Activated CD4-positive, alpha-beta T cell treated with anti-CD3 and anti-CD28 coated beads for 36 hours (primary cell): ENCODE results near the gene LRRC59. TPM values are rescaled to one million over a fixed set of nuclear protein-coding genes. Genes with fewer than 3 reads are reported as not detected.
"Not testable (repeated sequence)": the region's sequence is repeated elsewhere in the genome, so short reads cannot be mapped to it uniquely, and the experiment has no call there.

Source experiments
- ATAC-seq: fragments of 200-7000 bp; cut with Tn5 transposase; one replicate; pipeline ENCODE4 v1.10.0; 2021; ENCODE audit warnings: mild to moderate bottlenecking, moderate library complexity
- CTCF ChIA-PET: fragments of 350-600 bp; sonication (Branson Sonifier 250); formaldehyde crosslinking; loops from one replicate; lab custom pipeline; 2021; ENCODE audit warnings: antibody characterized with exemption; lab: Charles Lee
- POLR2A ChIA-PET: fragments of 350-600 bp; sonication (Branson Sonifier 250); formaldehyde crosslinking; loops from one replicate; lab custom pipeline; 2021; ENCODE audit warnings: antibody characterized with exemption, inconsistent platforms; lab: Charles Lee
- DNase-seq: peaks from one replicate; pipeline ENCODE4 v3.0.0-alpha.2; 2020
- H3K27ac Mint-ChIP-seq: one replicate; pipeline ENCODE4 v1.8.0; 2021; ENCODE audit warnings: mixed read lengths
- H3K27me3 Mint-ChIP-seq: one replicate; pipeline ENCODE4 v1.8.0; 2021; ENCODE audit warnings: mixed read lengths
- H3K36me3 Mint-ChIP-seq: one replicate; pipeline ENCODE4 v1.8.0; 2021; ENCODE audit warnings: low read depth, mixed read lengths
- H3K4me1 Mint-ChIP-seq: one replicate; pipeline ENCODE4 v1.8.0; 2021; ENCODE audit warnings: mixed read lengths
- H3K4me3 Mint-ChIP-seq: one replicate; pipeline ENCODE4 v1.8.0; 2021; ENCODE audit warnings: mild to moderate bottlenecking, moderate library complexity, mixed read lengths
- H3K9me3 Mint-ChIP-seq: one replicate; pipeline ENCODE4 v1.8.0; 2021; ENCODE audit warnings: low read depth, mixed read lengths
- intact Hi-C, 2 experiments: fragments of 100-400 bp; cut with DNase I in 1 of 2; cut with micrococcal nuclease in 1 of 2; formaldehyde crosslinking; loops; one replicate each; pipeline versions ENCODE4 v1.14.2 to v1.15.1; 2022 to 2024; cut with DNase I, micrococcal nuclease
- total RNA-seq, 2 experiments: library from RNA; stranded (reverse); gene quantifications; one replicate each; pipeline ENCODE4 v1.2.3, GENCODE V29; 2021

LRRC59 gene
- total RNA-seq, 2 experiments from 2014 or later: 74.4 to 82.7 TPM

- intact Hi-C loops: loop anchor here (1.0 to 2.0 kb wide), 6 partner anchors 26 to 670 kb away; partner anchors contain the start of genes LRRC59 (in 1 of the 2) and RSAD1 (in 1 of the 2)
- peak overlapping the region; percentile 83 for H3K27ac Mint-ChIP-seq
- no peaks in the 10 kb centered on the region for H3K27me3 Mint-ChIP-seq
- H3K4me3 Mint-ChIP-seq: peak overlapping the region; percentile 90
- ATAC-seq: peak; percentile 54
- peaks cover 35% of the 10 kb centered on the region for H3K4me1 Mint-ChIP-seq
- peaks cover 4% of the 10 kb centered on the region for H3K36me3 Mint-ChIP-seq
- POLR2A ChIA-PET: interaction anchor here (0.6 to 1.5 kb wide), 4 partner anchors 25 to 75 kb away, joined by 3 to 8 read pairs (median 4); partner anchors contain the start of gene LRRC59
- CTCF ChIA-PET: interaction anchor here (0.7 to 1.4 kb wide), 7 partner anchors 13 to 166 kb away, joined by 3 to 8 read pairs (median 4); no protein-coding TSS in a partner anchor
- DNase-seq: peak; percentile 71
- H3K9me3 Mint-ChIP-seq: no peaks in the 10 kb centered on the region
Measured at GRCh38 chr17:50346313-50347116, 50.8 kb downstream of the LRRC59 start.

- intact Hi-C loops: loop anchor here (1.0 to 2.0 kb wide), 9 partner anchors 27 to 669 kb away; partner anchors contain the start of genes ANKRD40 (in 1 of the 2), LRRC59 (in 1 of the 2), PDK2 (in 1 of the 2) and RSAD1 (in 1 of the 2)
- H3K27ac Mint-ChIP-seq: peak within 1 kb of the TSS; percentile 94
- ChIA-PET POLR2A (interaction anchor here (0.8 to 1.5 kb wide), 3 partner anchors 26 to 52 kb away, joined by 3 to 8 read pairs (median 4); partner anchors contain the start of gene LRRC59), CTCF (interaction anchor here (0.6 to 1.6 kb wide), 6 partner anchors 9 to 325 kb away, joined by 3 to 8 read pairs (median 4); no protein-coding TSS in a partner anchor)
- H3K9me3 Mint-ChIP-seq: no peaks in the 10 kb centered on the region
- peak; percentile 91 for ATAC-seq
- no peaks in the 10 kb centered on the region for H3K27me3 Mint-ChIP-seq
- DNase-seq: peak; percentile 95
- H3K36me3 Mint-ChIP-seq: peaks cover 2% of the 10 kb centered on the region
- H3K4me3 Mint-ChIP-seq: peak within 1 kb of the TSS; percentile 90
- peaks cover 32% of the 10 kb centered on the region for H3K4me1 Mint-ChIP-seq
Measured at GRCh38 chr17:50345432-50346312, 51.7 kb downstream of the LRRC59 start, which contains the start of gene XYLT2. Gene XYLT2, plus strand, starts transcription at chr17:50346126. Its CDS starts 15 bp downstream, at chr17:50346141.

GRCh38 chr17:50344731-50345365 lies 52.5 kb downstream of the LRRC59 start:
- intact Hi-C loops: loop anchor here in 1 of 2 experiments (1.0 to 2.0 kb wide), 3 partner anchors 250 to 522 kb away; partner anchors contain the start of genes ANKRD40, PDK2 and TOB1
- POLR2A ChIA-PET: no interaction called here
- H3K4me1 Mint-ChIP-seq: peaks cover 30% of the 10 kb centered on the region
- H3K9me3 Mint-ChIP-seq: no peaks in the 10 kb centered on the region
- H3K4me3 Mint-ChIP-seq: peak overlapping the region; percentile 90
- H3K27ac Mint-ChIP-seq: peak overlapping the region; percentile 85
- DNase-seq (no peak), ATAC-seq (no peak)
- CTCF ChIA-PET: interaction anchor here (0.6 to 1.6 kb wide), 2 partner anchors 8 to 324 kb away, joined by 3 to 5 read pairs; no protein-coding TSS in a partner anchor
- no peaks in the 10 kb centered on the region for H3K27me3 Mint-ChIP-seq
- H3K36me3 Mint-ChIP-seq: peaks cover 2% of the 10 kb centered on the region

- Mint-ChIP-seq H3K27ac (no peak overlapping the region), H3K36me3 (peaks cover 3% of the 10 kb centered on the region), H3K4me1 (no peaks in the 10 kb centered on the region), H3K9me3 (peaks cover 10% of the 10 kb centered on the region), H3K27me3 (peaks cover 4% of the 10 kb centered on the region), H3K4me3 (no peak overlapping the region)
- ATAC-seq (no peak), DNase-seq (no peak)
- intact Hi-C loops: no loop called here
- CTCF ChIA-PET: interaction anchor here (0.7 to 1.7 kb wide), 3 partner anchors 22 to 41 kb away, joined by 3 to 6 read pairs (median 4); no protein-coding TSS in a partner anchor
- POLR2A ChIA-PET: no interaction called here
Measured at GRCh38 chr17:50339381-50339780, 57.9 kb downstream of the LRRC59 start.

DNA sequence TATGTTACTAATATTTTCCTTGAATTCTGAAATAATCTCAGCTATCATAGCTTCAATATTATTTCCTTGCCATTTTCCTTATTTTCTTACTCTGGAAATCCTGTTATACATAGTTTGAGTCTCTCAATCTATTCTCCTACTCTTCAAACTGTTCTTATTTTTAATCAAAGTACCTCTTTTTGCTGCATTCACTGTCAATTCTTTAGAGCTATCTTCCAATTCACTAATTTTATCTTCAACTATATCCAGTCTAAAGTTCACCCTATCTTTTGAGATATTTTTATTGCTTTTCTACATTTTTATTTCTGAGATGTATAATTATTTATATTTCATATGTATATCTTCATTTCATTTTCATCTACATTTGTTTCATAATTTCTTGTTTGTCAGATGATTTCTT lies 58.7 kb downstream of the LRRC59 start:
- ATAC-seq (no peak), DNase-seq (no peak)
- peaks cover 10% of the 10 kb centered on the region for H3K9me3 Mint-ChIP-seq
- CTCF ChIA-PET: interaction anchor here (1.7 kb wide), 1 partner anchor 23 kb away, joined by 6 read pairs; no protein-coding TSS in a partner anchor
- peaks cover 6% of the 10 kb centered on the region for H3K4me1 Mint-ChIP-seq
- POLR2A ChIA-PET: interaction anchor here (0.7 kb wide), 1 partner anchor 1180 kb away, joined by 3 read pairs; no protein-coding TSS in a partner anchor
- no peak overlapping the region for H3K27ac Mint-ChIP-seq
- intact Hi-C loops: no loop called here
- H3K36me3 Mint-ChIP-seq: peaks cover 3% of the 10 kb centered on the region
- H3K27me3 Mint-ChIP-seq: peaks cover 5% of the 10 kb centered on the region
- no peak overlapping the region for H3K4me3 Mint-ChIP-seq

GRCh38 chr17:50337956-50338355 lies 59.4 kb downstream of the LRRC59 start:
- intact Hi-C loops: no loop called here
- ChIA-PET POLR2A (no interaction called here), CTCF (no interaction called here)
- peak; percentile 90 for ATAC-seq
- peaks cover 10% of the 10 kb centered on the region for H3K4me1 Mint-ChIP-seq
- H3K27ac Mint-ChIP-seq: no peak overlapping the region
- H3K4me3 Mint-ChIP-seq: no peak overlapping the region
- H3K9me3 Mint-ChIP-seq: peaks cover 10% of the 10 kb centered on the region
- peaks cover 5% of the 10 kb centered on the region for H3K27me3 Mint-ChIP-seq
- H3K36me3 Mint-ChIP-seq: peaks cover 3% of the 10 kb centered on the region
- no peak for DNase-seq

DNA sequence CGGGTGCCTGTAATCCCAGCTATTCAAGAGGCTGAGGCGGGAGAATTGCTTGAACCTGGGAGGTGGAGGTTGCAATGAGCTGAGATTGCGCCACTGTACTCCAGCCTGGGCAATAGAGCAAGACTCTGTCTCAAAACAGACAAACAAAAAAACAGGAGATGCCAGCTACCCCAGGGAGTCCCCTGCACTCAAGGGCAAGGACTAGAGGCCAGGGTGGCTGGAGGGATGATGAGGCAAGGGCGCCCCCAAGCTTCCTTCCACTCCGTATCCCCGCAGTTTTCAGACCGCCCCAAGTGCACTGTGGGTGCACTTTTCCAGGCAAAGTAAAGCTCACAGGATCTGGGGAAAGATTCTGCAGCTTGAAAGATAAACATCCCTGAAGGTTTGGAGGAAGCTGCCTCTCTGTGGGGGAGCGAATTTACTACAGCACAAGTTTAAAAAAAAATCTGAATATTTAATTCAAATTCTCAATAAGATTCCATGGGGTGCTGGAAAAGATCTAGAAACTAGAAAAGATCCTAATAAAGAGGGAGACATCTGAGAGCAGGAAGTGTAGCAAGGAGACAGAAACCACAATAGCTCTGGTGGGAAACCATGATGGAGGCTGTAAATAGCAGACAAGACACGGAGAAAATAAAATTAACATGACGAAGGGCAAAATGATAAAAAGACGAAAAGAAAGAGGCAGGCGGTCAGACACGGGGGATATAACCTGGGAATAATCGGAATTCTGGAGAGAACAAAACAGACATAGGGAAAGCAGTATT lies 63.8 kb downstream of the LRRC59 start:
- H3K27me3 Mint-ChIP-seq, H3K9me3 Mint-ChIP-seq, H3K4me3 Mint-ChIP-seq, H3K4me1 Mint-ChIP-seq, ATAC-seq, H3K27ac Mint-ChIP-seq, H3K36me3 Mint-ChIP-seq: not testable (repeated sequence)
- intact Hi-C loops: loop anchor here in 1 of 2 experiments (1.0 kb wide), 1 partner anchor 133 kb away; no protein-coding TSS in a partner anchor
- DNase-seq: peak; percentile 39
- ChIA-PET CTCF (interaction anchor here (0.9 to 2.0 kb wide), 8 partner anchors 9 to 246 kb away, joined by 3 to 6 read pairs (median 4); no protein-coding TSS in a partner anchor), POLR2A (interaction anchor here (0.7 to 1.2 kb wide), 2 partner anchors 14 to 24 kb away, joined by 3 read pairs; no protein-coding TSS in a partner anchor)

GRCh38 chr17:50332196-50332595 lies 65.1 kb downstream of the LRRC59 start:
- peaks cover 10% of the 10 kb centered on the region for H3K4me1 Mint-ChIP-seq
- peaks cover 5% of the 10 kb centered on the region for H3K27me3 Mint-ChIP-seq
- no peak overlapping the region for H3K27ac Mint-ChIP-seq
- ATAC-seq (no peak), DNase-seq (no peak)
- ChIA-PET CTCF (interaction anchor here (1.4 to 1.8 kb wide), 3 partner anchors 14 to 41 kb away, joined by 3 to 4 read pairs (median 3); no protein-coding TSS in a partner anchor), POLR2A (interaction anchor here (0.7 kb wide), 1 partner anchor 37 kb away, joined by 6 read pairs; no protein-coding TSS in a partner anchor)
- no peaks in the 10 kb centered on the region for H3K36me3 Mint-ChIP-seq
- no peak overlapping the region for H3K4me3 Mint-ChIP-seq
- intact Hi-C loops: no loop called here
- no peaks in the 10 kb centered on the region for H3K9me3 Mint-ChIP-seq
